Stomach (tissue), 4 donors: Measurements from ENCODE around the gene AADACL2.

Experiments
- EP300 ChIP-seq: sonication (generic); formaldehyde crosslinking; IDR thresholded peaks from one replicate; pipeline ENCODE4 v1.6.1; 2017; ENCODE audit warnings: antibody characterized with exemption
- POLR2A ChIP-seq, 4 donors: fragments of 450-650 bp; IDR thresholded peaks; one replicate each; pipeline ENCODE4 v1.6.1; 2016; ENCODE audit warnings: antibody characterized with exemption in 4 of 4, control low read depth in 2 of 4, mild to moderate bottlenecking in 1 of 4, moderate library complexity in 1 of 4
- TF ChIP-seq, protein P1 (sequence below), 7 experiments: fragments of 450-650 bp in 4 of 7; fragments of 200-600 bp in 3 of 7; sonication (generic) in 3 of 7; IDR thresholded peaks; one replicate each; pipeline ENCODE4 v1.5.1; 2016 to 2019; ENCODE audit warnings: antibody characterized with exemption in 7 of 7, control low read depth in 2 of 7, mild to moderate bottlenecking in 1 of 7

DNA sequence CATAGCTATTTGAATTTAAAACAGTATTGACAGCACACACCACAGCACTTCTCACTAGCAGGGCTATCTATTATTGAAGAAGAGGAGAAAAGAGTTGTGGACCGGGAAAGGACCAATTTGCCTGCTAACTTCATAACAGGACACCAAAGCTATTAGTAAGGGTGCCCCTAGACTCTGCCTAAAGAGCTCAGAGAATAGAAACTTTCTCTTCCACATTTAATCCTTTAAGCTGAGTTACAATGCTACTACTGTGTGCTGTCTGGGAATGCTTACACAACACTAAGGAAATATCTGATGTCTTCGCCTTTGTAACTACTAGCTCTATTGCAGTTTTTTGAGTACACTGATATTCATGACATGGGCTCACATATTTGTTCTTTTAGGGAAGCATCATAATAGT, 66.7 kb downstream of the AADACL2 start:
- TF ChIP-seq, protein P1, sequence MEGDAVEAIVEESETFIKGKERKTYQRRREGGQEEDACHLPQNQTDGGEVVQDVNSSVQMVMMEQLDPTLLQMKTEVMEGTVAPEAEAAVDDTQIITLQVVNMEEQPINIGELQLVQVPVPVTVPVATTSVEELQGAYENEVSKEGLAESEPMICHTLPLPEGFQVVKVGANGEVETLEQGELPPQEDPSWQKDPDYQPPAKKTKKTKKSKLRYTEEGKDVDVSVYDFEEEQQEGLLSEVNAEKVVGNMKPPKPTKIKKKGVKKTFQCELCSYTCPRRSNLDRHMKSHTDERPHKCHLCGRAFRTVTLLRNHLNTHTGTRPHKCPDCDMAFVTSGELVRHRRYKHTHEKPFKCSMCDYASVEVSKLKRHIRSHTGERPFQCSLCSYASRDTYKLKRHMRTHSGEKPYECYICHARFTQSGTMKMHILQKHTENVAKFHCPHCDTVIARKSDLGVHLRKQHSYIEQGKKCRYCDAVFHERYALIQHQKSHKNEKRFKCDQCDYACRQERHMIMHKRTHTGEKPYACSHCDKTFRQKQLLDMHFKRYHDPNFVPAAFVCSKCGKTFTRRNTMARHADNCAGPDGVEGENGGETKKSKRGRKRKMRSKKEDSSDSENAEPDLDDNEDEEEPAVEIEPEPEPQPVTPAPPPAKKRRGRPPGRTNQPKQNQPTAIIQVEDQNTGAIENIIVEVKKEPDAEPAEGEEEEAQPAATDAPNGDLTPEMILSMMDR (IDR thresholded peaks at IDR 0.05), result no peak
- no peak for TF ChIP-seq EP300
- no peak for TF ChIP-seq POLR2A (IDR thresholded peaks at IDR 0.05)
